NCI-H2029 (cell line): Measurements from ENCODE around the gene PHEX.

Source experiments
- DNase-seq: peaks from one replicate; lab custom pipeline; 2025; lab: John Stamatoyannopoulos, UW

PHEX gene

DNA sequence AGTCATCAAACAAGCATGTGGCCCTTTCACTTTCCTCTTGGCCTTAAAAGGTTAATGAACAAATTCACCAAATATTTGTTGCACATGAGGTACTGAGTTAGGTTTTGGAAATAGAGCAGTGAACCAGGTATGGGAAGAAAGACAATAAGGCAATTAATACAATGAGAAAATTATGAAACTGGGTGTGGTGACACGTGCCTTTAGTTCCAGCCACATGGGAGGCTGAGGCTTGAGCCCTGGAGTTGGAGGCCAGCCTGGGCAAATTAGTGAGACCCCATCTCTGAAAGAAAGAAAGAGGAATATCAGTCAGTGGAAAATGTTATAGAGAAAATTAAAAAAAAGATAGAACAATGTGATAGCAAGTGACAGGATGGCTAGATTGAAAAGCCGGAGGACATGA is 8.1 kb downstream of the PHEX start:
- DNase-seq: no peak

DNA sequence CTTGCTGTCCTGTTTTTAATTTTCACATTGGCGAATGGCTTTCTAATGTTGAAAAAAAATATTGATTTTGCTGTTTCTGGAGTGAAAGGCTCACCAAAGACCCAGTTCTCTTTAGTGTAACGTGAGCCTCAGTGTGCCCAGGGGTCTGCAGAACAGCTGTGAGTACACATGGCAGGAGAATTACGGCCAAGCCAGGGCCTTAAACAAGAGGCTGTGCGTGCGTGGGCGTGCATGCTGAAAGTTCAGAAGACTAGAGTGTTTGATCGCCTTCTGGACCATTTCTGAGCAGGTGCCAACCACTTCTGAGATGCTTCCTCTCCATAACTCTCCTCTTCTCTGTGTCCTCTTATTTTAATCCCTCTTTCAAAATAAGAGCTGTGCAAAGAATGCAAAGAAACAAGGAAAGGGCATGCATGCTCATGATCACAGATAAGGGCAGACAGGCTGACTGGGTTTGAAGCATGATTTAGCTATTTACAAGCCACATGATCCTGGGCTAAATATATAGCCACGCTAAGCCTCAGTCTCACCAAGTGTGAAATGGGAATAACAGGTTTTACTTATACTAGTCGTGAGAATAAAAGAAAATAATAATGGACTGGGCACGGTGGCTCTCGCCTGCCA is 9.9 kb downstream of the PHEX start:
- DNase-seq: no peak

- DNase-seq: no peak
Measured at GRCh38 chrX:22043872-22044271, 11.7 kb downstream of the PHEX start.

GRCh38 chrX:22047468-22047867 is 15.3 kb downstream of the PHEX start:
- DNase-seq: no peak

DNA sequence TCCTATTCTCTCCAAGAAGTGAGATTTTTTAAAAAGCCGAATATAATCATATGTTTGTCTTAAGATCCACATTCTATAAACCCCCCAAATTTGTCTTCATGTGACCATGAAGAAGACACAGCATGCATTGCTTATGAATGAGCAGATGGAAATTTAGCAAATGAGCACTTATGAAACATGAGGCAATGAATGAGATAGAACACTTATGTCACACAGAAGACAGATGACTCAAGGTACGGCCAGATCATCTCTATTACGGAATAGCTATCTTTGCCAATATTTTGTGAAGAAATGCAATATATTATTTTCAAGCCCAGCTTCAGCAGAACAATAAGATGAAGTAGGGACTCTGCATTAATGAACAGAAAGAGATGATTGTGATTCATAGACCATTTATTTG is 21.4 kb downstream of the PHEX start:
- no peak for DNase-seq

- DNase-seq: no peak
Measured at GRCh38 chrX:22056235-22056634, 24.1 kb downstream of the PHEX start.

- DNase-seq: no peak
Measured at GRCh38 chrX:22057667-22058066, 25.5 kb downstream of the PHEX start.

DNA sequence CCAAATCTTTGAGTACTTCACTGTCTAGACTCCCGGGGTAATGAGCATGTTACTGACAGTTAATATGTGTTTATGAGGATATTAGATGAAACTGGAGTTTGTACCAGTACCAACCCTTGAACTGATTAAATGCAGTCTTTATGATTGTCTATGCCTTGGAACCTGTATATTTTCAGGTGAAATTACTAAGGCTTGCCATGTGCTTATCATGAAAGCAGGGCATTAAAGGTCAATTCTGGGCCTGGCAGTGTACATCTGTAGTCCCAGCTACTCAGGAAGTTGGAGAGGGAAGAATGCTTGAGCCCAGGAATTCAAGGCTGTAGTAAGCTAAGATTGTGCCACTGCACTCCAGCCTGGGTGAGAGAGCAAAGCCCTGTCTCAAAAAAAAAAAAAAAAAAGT is 27.6 kb downstream of the PHEX start:
- no peak for DNase-seq

GRCh38 chrX:22060415-22061280 is 28.5 kb downstream of the PHEX start:
- DNase-seq: no peak

- DNase-seq: no peak
Measured at GRCh38 chrX:22063284-22063683, 31.2 kb downstream of the PHEX start.

- no peak for DNase-seq
Measured at GRCh38 chrX:22069586-22069985, 37.5 kb downstream of the PHEX start.

DNA sequence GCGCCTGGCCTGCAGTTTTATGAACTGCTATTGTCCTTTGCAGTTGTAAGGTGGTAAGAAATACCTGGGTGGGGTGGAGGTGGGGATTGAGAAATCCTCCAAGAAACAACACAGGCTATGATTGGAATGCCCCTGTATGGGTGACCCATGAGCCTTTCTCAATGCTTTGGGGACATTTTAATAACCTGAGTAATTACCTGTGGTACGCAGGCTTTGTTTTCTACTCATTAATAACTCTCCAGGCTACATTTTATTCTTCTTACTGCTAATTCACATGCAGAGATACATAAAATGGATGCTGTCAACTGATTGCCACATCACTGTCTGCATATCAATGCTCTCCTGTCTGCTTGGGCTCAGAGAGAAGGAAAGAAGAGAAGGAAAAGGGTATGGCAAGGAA is 41.8 kb downstream of the PHEX start:
- no peak for DNase-seq

- no peak for DNase-seq
Measured at GRCh38 chrX:22078117-22078516, 46.0 kb downstream of the PHEX start.

DNA sequence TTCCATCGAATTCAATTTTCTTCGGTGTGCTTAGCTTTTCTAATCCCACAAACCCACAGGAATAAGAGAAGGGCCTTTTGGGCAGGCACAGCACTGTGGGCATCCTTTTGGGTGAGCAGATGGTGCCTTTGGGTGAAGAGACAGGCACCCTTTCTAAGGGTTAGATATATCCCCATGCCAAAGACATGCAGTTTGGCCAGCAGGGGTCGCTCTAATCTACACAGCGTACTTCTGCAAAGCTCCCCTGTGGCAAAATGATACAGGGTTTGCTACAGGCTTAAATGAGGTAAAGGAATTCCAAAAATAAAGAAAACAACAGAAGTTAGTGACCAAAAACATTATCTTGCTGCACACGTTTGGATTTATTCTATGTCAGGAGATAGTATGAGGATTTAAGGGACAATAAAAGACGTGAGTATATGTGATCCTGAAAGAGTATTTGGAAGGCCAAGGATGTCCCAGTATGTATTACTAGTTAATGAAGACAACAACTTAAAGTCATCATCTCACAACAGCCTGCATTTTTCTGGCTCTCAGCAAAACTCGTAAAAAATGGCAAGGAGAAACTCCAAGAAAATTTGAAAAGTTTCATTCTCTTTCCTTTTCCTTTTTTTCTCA is 49.5 kb downstream of the PHEX start:
- DNase-seq: no peak

- DNase-seq: no peak
Measured at GRCh38 chrX:22086003-22086402, 53.9 kb downstream of the PHEX start.

GRCh38 chrX:22087011-22087557 is 55.0 kb downstream of the PHEX start:
- DNase-seq: no peak

DNA sequence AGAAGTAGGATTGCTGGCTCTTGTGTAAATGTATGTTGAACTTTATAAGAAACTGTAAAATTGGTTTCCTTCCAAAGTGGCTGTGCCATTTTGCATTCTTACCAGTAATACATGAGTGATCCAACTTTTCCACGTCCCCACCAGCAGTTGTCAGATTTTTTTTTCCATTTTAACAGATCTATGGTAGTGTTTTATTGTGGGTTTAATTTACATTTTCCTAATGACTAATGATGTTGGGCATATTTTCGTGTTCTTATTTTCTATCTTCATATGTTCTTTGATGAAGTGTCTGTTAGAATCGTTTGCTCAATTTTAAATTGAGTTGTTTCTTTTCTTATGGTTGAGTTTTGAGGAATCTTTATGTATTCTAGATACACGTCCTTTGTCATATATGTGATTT is 56.2 kb downstream of the PHEX start:
- no peak for DNase-seq

DNA sequence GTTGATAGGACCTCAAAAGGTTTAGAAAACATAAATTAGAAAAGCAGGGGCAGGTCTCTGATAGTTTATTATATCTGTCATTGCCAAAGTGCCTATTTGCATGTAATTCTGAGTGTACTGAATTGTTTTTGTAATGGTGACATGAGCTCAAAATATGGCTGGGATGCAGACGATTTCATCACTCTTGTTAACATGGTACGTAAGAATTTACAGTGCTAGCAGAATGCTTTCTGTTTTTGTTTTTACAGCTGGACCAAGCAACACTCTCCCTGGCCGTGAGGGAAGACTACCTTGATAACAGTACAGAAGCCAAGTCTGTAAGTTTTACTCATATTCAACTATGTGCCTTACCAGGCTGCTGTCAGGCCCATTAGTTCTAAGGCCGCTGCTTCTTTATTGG is 58.1 kb downstream of the PHEX start:
- DNase-seq: no peak

GRCh38 chrX:22093550-22093949 is 61.4 kb downstream of the PHEX start:
- no peak for DNase-seq

DNA sequence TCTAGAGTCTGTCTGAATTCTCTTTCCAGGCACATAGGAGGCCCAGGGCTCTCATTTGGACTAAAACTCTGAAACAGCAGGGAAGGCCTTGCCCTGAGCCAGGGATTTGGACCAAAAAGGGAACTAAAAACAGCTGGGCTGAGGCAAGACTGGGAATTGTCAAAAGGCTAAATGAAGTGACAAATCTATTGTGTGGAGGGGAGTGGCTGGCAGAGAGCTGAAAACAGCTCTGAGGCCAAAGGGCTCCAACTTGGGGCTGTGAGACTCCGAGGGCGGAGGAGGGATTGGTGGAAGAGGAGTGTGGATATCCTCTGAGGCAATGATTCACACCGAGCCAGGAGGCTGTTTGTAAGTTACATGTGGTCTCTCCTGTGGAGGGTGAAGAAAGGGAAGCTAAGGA is 63.2 kb downstream of the PHEX start:
- DNase-seq: no peak

DNA sequence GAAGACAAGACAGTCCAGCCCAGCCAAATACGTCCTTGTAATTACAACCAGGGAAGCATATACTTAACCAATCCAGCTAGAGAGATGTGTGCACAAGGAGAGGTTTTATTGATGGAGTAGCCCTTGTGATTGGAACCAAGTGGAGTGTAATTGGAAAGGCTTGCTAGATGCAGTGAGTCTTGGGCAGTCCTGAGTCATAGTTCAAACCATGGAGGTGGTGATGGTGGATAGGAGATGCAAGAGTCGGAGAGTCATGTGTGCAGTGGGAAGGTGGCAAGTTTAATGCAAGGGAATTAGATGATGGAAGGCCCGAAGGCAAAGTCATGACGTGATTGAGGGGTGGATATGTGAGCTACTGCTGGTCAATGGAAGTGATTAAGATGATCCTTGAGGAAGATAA is 63.7 kb downstream of the PHEX start:
- DNase-seq: no peak

- no peak for DNase-seq
Measured at GRCh38 chrX:22097012-22097694, 65.0 kb downstream of the PHEX start.
